Epithelial cell of esophagus (primary cell): ENCODE data around the gene TPO.

Source experiments
- DNase-seq: peaks from one replicate; pipeline ENCODE4 v3.0.0; 2010; ENCODE audit warnings: low read depth
- H3K4me3 ChIP-seq: 2 replicates; pipeline ENCODE4 v1.5.1; 2011; ENCODE audit warnings: mild to moderate bottlenecking, low read length, control low read depth
- CTCF ChIP-seq: IDR thresholded peaks from 2 replicates; pipeline ENCODE4 v1.5.1; 2011; ENCODE audit warnings: low read depth, mild to moderate bottlenecking, low read length, control low read depth, inconsistent platforms; ENCODE audit not compliant: insufficient read depth; ENCODE audit errors: missing control alignments

Gene TPO

GRCh38 chr2:1499033-1499795 is 86.0 kb downstream of the TPO start:
- TF ChIP-seq CTCF = no peak
- DNase-seq = no peak
- no peak overlapping the region for H3K4me3 ChIP-seq

GRCh38 chr2:1501038-1501851 is 88.0 kb downstream of the TPO start:
- H3K4me3 ChIP-seq = no peak overlapping the region
- no peak for DNase-seq
- no peak for TF ChIP-seq CTCF

DNA sequence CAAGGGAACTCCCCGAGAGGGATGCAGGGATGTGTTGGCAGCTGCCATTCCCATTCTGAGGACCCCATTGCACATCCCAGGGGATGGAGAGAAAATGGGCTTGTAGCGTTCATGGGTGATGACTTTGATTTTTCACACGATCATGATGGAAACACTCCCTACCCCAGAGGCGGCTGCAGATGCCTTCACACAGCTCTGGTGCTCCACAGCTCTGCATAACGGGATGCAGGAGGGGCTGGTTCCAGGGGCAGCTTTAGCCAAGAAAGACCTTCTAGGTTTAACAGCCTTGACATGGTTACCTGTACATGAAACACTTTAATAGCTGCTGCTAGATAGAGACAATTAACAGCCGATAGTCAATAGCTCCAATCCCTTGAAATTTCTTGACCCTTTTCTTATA is 88.7 kb downstream of the TPO start:
- no peak overlapping the region for H3K4me3 ChIP-seq
- TF ChIP-seq CTCF = no peak
- DNase-seq = no peak

- H3K4me3 ChIP-seq = no peak overlapping the region
- no peak for TF ChIP-seq CTCF
- no peak for DNase-seq
Observed at GRCh38 chr2:1502891-1503304, 89.6 kb downstream of the TPO start.

- no peak for TF ChIP-seq CTCF
- no peak for DNase-seq
Observed at GRCh38 chr2:1503471-1504310, 90.4 kb downstream of the TPO start.

GRCh38 chr2:1504311-1504750 is 91.1 kb downstream of the TPO start:
- DNase-seq = no peak
- H3K4me3 ChIP-seq = no peak overlapping the region
- TF ChIP-seq CTCF = no peak

More at GRCh38 chr2:1503471-1504310, 90.4 kb downstream of the TPO start:
- no peak overlapping the region for H3K4me3 ChIP-seq
